Activated CD4-positive, CD25-positive, alpha-beta regulatory T cell treated with anti-CD3 and anti-CD28 coated beads, Interleukin-2, amount 50 U/mL, for 16 hours (primary cell): ENCODE results near the gene SPG21.
A peak's percentile ranks its signal among the peaks of the same experiment; 100 is the strongest.
"Not testable (repeated sequence)": the region's sequence is repeated elsewhere in the genome, so short reads cannot be mapped to it uniquely, and the experiment has no call there.

ENCODE experiments used
- DNase-seq: peaks from one replicate; pipeline ENCODE4 v3.0.0-alpha.2; 2020; ENCODE audit warnings: low read depth, low spot score

The SPG21 gene, protein sequence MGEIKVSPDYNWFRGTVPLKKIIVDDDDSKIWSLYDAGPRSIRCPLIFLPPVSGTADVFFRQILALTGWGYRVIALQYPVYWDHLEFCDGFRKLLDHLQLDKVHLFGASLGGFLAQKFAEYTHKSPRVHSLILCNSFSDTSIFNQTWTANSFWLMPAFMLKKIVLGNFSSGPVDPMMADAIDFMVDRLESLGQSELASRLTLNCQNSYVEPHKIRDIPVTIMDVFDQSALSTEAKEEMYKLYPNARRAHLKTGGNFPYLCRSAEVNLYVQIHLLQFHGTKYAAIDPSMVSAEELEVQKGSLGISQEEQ

DNA sequence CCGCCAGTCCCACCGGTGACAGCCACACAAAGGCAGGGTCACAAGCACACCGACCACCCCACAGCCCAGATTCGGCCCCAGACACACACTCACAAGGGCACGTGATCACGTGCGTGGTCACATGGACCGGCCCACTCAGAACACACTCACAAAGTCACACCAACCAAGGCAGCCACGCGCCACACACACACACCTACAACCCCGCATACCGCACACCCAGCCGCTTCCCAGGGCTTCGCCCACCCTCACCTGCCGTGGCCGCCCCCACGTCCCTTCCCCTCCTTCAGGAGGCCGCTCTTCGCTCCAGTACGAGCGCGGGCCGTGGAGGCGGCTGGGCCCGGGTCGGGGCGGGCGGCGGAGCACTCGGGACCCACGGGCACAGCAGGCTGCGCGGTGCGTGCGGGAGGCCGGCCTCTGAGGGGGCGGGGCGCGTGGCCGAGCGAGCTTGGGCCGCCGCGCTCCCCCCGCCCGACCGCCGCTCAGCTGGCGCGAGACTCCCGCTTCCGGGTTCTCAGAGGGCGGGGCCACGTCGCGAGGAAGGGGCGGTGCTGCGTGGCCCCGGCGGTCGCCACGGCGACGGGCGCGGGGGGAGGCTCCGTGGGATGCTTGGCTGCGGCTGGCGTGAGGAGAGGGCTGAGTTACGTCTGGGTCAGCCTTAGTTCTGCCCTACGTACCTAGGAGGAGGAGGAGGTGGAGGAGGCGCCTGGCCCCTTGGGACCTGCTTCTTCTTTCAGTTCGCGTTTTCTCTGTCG, at the start of gene SPG21:
Gene SPG21, minus strand, starts transcription at position 499 of the 752 bp plus-strand sequence. CDS start 6,345 bp downstream, outside the sequence.
- peak; percentile 80 for DNase-seq

DNA sequence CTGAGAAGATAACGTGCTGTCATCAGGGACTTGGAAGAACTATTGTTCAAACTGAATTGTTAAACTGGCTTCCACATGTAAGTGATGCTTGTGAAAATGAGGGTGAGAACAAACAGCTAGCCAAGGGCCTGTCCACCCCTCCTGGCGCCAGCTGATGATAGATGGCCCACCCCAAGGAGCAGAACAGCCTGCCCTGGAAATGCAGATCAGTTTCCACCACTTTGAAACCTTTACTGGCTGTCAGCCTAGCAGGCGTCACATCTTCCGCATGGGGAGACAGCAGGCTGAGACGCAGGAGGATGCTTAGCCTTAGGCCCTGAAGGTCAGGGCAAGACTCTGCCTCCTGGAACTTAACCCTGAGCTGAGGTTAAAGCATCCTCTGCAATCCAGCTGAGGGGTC, 49.1 kb upstream of the SPG21 start:
- no peak for DNase-seq

DNA sequence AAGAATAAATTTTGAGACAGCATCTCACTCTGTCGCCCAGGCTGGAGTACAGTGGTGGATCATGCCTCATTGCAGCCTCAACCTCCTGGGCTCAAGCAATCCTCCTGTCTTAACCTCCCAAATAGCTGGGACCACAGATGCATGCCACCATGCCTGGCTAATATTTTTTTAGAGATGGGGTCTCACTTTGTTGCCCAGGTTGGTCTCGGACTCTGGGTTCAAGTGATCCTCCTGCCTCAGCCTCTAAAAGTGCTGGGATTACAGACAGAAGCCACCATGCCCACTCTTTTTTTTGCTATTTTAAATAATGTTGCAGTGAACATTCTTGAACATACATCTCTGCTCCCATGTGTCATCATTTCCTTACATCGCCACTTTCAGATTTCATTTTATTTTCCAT, 48.7 kb upstream of the SPG21 start:
- no peak for DNase-seq

DNA sequence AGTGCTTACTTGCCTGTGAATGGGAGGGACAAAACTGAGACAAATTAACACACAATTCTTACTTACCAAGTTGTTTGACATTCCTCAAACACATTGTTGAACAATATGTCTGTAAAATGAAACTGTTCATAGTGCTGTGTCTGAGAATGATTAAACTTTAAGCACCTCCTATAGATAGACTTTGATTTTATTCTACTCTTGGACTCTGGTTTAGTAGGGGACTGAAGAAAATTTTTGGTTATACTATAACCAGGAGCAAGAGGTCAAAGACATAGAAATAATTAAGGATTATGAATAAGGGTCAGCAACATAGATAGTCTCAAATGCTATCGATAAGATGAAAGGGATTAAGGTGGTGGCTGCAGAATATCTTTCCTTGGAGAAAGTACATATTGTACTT, 47.6 kb upstream of the SPG21 start:
- no peak for DNase-seq

DNA sequence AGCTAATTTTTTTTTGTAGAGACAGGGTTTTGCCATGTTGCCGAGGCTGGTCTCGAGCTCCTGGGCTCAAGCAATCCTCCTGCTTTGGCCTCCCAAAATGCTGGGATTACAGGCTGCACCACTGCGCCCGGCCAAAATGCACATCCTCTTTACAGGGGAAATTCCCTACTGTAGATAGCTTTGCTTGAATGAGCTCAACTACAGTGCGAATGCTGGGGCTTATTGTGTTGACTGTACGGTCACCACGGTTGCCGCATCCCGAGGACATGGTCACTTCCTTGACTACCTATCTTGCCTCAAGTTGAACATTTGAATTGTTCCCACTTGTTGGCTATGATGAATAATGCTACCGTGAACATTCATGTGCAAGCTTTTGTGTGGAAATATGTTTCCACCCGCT, 45.0 kb upstream of the SPG21 start:
- no peak for DNase-seq

DNA sequence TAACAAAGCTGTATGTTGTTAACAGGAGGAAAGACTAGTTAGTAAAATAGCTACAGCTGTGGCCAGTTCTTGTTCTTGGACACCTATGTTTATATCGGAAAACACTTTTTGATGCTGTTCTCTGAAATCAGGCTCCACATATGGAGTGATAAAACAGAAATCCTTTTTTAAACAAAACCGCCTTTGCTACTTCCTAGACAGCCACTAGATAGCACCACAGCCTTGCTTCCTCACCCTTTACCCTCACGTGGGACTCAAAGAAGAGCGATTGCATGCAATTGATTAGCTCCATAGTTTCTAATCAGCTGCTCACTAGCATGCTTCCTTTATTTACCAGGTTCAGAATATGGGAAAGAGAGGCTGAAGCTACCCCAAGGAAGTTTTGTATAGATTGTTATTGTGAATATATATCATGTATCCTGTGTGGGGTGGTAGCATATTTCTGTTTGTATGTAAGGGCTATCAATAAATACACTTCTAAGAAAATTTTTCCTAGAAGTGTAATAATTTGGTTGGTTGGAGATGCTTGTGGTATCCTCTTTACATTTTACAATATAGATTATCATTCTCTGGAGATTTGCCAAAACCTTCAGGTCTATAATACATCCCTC, 44.0 kb upstream of the SPG21 start:
- no peak for DNase-seq

DNA sequence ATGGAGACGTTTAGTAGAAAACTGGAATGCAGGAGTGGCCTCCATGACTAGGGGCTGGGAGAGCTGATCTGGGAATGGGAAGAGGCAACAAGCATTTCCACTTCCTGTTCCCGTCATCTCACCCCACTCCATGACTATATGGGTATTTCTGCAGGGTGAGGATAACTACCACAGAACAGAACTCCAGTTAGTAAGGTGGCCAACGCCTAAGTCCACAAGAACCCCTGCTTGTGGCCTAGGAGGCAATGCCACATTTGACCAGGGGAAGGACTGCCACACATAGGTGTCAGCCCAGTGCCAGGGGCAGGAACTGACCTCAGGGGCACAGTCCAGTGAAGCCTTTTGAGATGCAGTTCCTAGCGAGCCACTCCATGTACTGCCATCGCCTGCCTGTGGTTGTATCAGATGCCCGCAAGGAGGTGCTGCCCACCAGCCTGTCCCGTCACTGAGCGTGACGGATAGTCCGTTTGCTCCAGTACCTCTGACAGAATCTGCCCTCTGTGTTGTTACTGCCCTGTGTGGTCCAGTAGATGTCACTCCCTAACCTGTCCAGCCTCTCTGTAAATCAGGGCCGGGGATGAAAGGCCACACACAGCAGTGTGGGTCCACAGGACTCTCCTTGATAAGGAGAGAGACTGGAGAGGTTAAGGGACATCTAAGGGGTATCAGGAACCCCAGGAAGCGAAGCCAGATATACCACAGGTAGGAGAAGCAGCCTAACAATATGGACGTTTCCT, 43.3 kb upstream of the SPG21 start:
- no peak for DNase-seq

DNA sequence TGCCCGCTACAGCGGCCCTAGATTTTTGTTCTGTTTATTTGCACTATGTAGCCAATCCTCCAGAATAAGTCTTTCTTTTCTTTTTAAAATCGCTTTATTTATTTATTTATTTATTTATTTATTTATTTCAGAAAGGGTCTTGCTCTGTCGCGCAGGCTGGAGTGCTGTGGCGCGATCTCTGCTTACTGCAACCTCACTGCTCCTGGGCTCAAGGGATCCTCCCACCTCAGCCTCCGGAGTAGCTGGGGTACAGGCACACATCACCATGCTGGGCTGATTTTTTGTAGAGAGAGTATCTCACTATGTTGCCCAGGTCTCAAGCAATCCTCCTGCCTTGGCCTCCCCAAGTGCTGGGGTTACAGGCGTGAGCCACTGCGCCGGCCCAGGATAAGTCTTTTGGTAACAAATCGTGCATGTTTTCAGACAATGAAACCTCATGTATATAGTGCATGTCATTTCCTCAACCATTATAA, 40.1 kb upstream of the SPG21 start:
- DNase-seq = no peak

DNA sequence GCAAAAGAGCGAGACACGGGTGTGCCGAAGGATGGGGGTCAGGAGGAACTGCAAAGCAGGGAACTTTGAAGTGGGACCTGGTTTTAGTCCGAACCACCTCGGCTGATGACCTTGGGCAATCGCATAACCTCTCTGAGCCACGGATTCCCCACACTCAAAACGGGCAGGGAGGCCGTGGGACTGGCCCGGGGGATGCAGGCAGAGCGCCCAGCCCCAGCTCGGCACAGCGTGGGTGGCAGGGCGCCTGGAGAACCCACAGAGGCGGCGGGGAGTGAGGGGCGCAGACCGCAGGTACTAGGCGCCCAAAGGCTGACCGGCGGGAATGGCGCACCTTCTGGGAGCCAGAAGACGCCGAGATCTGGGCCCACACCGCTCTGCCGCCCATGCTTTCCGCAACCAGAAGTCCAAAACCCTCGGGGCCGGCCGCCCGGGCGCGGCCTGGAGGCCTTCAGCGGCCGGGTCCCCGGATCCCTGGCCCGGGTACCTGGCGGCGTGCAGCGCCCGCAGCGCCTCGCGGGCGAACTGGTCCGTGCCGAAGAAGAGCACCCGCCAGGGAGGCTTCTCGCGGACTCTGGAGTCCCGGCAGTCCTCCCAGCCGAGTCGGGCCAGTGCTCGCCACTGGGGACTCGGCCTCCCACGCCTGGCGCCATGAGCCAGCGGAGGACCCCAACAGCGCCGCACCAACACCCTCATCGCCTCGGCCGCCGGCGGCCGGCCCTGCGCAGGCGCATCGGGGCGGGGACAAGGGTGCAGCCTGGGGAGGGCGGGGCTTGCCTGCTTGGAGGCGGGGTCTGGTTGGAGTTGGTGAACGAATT, 39.4 kb upstream of the SPG21 start, which contains the start of gene MTFMT:
Gene MTFMT, minus strand, starts transcription at position 719 of the 815 bp plus-strand sequence. Its CDS starts 26 bp downstream, at position 693.
- peak; percentile 84 for DNase-seq

DNA sequence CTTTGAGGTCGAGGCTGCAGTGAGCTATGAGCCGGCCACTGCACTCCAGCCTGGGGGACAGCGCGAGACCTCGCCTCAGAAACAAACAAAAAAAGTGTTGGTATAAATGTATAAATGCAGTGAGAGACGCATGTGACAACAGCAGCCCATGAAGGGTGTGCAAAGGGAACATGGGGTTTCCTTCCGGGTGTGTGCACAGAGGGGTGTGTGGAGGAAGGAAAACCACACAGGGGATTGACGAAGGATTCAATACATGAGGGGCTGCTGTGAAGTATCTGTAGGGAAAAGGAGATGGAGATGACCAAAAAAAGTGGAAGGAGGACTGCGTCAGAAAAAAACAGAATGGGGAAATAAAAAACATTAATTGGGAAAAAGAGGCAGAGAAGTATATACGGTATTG, 38.6 kb upstream of the SPG21 start:
- DNase-seq = no peak

DNA sequence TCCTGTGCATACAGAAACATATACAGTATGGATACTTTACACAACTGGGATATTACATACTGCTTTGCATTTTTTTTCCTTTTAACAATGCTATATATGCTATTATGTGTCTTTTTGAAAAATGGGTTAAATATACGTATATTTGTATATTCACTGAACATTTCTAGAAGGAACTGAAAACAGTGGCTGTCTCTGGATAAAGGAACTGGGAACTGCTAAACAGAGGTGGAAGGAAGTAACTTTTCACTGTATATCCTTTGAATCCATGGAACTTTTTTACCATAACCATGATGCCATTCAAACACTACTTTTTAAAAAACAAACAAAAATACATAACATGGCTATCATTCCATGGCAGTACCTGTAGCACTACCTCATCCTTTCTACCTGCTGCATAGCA, 37.9 kb upstream of the SPG21 start:
- no peak for DNase-seq

DNA sequence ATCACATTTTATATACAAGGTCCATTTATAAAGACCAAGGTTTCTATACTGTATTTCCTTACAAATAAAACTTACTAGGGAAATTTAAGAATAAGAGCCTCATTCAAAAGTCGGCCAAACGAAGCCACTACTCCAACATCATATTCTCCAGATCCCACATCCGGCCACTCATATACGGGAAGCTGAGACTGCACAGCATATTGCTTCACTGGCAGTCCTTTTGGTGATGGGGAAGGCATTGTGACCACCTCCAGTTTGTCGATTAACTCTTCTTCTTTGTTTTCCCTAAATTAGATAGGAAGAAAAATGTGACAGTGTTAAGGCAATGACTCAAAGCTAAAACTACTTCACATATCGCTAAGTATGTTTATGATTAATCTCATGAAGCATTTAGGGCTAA, 37.0 kb upstream of the SPG21 start:
- DNase-seq = no peak

DNA sequence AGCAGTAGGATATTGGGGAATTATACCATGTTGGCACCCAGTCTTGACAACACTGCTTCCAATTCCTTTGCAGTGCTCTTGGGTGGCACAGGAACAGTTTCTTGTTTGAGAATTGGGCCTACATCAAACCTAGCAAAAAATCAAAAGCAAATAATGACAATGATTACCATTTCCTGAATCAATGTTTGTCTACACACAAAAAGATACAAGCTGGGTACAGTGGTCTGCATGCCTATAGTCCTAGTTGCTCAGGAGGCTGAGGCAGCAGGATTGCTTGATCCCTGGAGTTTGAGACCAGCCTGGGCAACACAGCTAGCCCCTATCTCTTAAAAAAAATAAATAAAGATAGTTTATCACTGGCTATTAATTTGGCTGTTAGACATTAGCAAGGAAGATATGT, 31.8 kb upstream of the SPG21 start:
- DNase-seq = no peak

DNA sequence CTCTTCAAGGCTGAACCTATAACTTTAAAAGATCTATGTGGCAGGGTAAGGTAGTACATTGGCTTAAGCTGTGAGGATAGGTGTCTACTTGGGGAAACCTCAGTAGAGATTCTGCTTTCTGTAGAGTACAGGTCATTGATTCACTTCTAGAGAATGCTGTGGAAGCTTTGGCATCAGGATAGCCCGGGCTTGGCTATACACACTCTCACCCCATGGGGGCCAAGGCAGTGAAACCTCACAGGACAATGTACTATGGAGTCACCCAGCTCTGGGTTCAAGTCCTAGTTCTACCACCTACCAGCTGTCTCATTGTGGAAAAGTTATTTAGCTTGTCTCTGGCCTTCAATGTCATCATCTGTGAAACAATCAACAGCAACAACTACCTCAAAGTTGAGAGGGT, 30.7 kb upstream of the SPG21 start:
- no peak for DNase-seq

DNA sequence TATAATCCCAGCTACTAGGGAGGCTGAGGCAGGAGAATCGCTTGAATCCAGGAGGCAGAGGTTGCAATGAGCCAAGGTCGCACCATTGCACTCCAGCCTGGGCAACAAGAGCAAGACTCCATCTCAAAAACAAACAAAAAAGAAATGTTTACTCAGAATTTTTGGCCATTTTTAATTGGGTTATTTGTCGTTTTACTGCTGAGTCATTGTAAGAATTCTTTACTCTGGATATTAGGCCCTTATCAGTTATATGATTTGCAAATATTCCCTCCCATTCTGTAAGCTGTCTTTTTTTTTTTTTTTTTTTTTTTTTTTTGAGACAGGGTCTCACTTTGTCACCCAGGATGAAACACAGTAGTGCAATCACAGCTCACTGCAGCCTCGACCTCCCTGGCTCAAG, 21.5 kb upstream of the SPG21 start:
- not testable (repeated sequence) for DNase-seq

DNA sequence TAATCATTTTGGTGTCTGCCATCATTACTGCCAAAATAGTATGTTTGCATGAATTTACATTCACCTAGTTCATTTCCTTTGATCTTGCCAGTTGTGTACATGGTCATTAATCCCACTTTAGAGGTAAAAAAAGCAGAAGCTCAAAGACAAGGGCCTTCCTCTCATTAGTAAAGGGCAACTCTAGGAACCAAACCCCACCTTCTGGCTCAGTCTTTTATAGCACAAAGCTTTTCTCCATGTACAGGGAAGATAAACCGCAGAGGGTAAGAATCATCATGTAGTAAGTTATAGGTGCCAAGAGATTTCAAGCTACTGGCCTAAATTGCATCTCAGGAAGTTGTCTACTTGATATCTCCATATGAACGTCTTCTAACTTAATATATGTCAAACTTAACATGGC, 19.3 kb upstream of the SPG21 start:
- DNase-seq = no peak

DNA sequence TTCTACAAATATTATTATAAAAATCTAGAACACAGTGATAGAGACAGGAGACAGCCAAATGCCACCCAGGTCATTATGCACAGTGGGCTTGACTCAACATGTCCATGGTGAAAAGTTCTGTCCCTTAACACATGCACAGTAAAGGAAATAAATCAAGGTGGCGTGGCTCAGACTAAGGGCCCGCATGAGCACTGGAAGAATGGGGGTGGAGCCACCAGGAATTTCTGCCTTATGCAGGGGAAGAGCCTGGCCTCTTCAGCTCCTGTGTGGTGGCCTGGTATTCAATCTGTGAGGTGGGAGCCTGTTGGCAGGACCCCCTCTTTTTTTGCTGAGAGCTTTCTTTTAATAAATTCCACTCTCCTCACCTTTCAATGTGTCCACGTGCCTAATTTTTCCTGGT, 17.2 kb upstream of the SPG21 start:
- no peak for DNase-seq

DNA sequence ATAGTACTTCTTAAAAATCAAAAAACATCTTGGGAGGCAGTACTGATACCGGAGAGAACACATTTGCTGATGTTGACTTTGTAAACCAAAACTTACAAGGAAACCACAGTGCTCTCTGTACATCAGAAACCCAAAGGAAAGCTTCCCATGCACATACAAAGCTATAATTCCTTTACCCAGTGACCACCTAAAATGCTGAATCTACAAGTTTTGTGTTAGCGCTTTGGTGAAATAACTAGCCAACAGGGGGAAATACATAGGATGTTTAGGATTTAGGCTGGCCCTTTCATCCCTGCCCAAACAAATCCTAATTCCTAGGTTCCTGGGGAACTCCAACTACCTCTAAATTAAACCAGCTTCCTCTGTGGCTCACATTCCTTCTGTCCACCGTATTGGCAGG, 15.3 kb upstream of the SPG21 start:
- no peak for DNase-seq

DNA sequence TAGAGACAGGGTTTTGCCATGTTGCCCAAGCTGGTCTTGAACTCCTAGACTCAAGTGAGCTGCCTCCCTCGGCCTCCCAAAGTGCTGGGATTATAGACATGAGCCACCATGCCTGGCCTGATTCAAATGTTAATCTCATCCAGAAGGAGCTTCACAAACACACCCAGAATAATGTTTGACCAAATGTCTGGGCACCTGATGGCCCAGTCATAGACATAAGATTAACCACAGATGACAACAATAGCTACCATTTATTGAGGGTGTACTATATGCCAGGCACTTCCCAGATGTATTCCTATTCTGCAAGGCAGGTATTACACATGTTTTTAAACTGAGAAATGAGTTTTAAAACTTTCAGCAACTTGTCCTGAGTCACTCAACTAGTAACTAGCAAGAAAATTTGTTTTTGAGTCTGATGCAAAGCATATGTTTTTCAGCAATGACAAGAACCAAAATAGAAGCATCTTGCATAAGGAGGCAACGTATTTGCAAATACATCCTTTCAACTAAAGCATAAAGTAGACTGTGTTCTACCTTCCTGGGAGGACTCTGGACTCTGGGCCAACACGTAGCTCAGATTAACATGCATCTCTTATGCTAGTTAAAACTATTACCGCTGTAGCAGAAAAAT, 8.1 kb upstream of the SPG21 start:
- no peak for DNase-seq

DNA sequence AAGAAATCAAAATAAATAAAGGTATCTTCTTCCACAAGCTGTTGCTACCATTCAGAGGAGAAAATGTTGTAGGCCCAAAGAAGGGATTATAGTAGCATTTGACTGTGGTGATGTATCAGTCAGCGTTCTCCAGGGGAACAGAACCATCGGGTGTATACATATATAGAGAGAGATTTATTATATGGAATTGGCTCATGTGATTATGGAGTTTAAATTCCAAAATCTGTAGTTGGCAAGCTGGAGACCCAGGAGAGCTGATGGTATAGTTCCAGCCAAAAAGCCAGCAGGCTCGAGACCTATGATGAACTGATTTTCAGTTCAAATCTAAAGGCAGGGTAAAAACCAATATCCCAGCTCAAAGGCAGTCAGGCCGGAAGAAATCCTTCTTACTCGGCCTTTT, 7.4 kb upstream of the SPG21 start:
- no peak for DNase-seq

DNA sequence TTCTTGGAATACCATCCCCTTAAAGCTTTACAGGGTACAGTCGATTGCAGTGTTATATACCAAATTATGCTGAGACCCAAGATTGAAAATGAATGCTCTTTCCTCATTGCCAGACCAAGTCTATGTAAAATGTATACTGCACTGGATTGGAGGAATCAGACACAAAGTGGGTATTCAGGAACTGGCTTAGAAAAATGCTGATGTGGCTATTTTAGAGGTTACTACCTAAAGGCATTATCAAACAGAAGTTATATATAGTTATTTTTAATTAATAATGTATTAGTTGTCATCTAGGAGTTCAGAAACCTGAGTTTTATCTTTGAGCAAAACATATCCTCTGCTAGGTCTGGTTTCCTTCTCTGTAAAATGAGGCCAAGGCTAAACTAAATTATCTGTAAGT, 3.6 kb upstream of the SPG21 start:
- DNase-seq = no peak
